Thoracic aorta (tissue), 2 donors: ENCODE results near the gene SERAC1. TPM values are rescaled to one million over a fixed set of nuclear protein-coding genes. Genes with fewer than 3 reads are reported as not detected.

Experiments used
- ATAC-seq: fragments of 150-250 bp; one replicate; pipeline ENCODE4 v1.8.0; 2017; ENCODE audit warnings: low read depth; ENCODE audit not compliant: insufficient number of reproducible peaks, low FRiP score
- DNase-seq: peaks from one replicate; pipeline ENCODE4 v3.0.0-alpha.2; 2020; ENCODE audit warnings: low spot score
- H3K27ac ChIP-seq, 2 donors: fragments of 200-600 bp; sonication (generic); 1 replicate in 1 of 2; 2 replicates in 1 of 2; pipeline ENCODE4 v1.5.1; 2016; ENCODE audit warnings: mild to moderate bottlenecking in 2 of 2, moderate library complexity in 2 of 2
- H3K27me3 ChIP-seq: fragments of 200-600 bp; sonication (generic); replicated peaks from 2 replicates; pipeline ENCODE4 v1.6.0; 2016; ENCODE audit warnings: mild to moderate bottlenecking; ENCODE audit not compliant: insufficient read depth
- H3K36me3 ChIP-seq: fragments of 200-600 bp; sonication (generic); one replicate; pipeline ENCODE4 v1.5.1; 2016
- H3K4me1 ChIP-seq, 2 donors: fragments of 200-600 bp; sonication (generic); 1 replicate in 1 of 2; 2 replicates in 1 of 2; pipeline versions ENCODE4 v1.5.1 to v1.6.0; 2016; ENCODE audit warnings: low read depth in 2 of 2, mild to moderate bottlenecking in 1 of 2; ENCODE audit not compliant: control insufficient read depth in 1 of 2
- H3K4me3 ChIP-seq: fragments of 200-600 bp; sonication (generic); 2 replicates; pipeline ENCODE4 v1.5.1; 2016; ENCODE audit warnings: mild to moderate bottlenecking
- H3K9me3 ChIP-seq: fragments of 200-600 bp; sonication (generic); 2 replicates; pipeline ENCODE4 v1.5.1; 2016
- total RNA-seq, 2 donors: library from RNA; depleted of rRNA; stranded (reverse); fragments of >200 nt; gene quantifications; one replicate each; pipeline versions ENCODE4 v1.1.0 to v1.2.3, GENCODE V29; 2016
- TF ChIP-seq, protein P1 (sequence below): fragments of 200-600 bp; sonication (generic); IDR thresholded peaks from one replicate; pipeline ENCODE4 v1.5.1; 2019; ENCODE audit warnings: antibody characterized with exemption

SERAC1 gene
- total RNA-seq, 2 donors from 2014 or later = 16.5 to 21.8 TPM

DNA sequence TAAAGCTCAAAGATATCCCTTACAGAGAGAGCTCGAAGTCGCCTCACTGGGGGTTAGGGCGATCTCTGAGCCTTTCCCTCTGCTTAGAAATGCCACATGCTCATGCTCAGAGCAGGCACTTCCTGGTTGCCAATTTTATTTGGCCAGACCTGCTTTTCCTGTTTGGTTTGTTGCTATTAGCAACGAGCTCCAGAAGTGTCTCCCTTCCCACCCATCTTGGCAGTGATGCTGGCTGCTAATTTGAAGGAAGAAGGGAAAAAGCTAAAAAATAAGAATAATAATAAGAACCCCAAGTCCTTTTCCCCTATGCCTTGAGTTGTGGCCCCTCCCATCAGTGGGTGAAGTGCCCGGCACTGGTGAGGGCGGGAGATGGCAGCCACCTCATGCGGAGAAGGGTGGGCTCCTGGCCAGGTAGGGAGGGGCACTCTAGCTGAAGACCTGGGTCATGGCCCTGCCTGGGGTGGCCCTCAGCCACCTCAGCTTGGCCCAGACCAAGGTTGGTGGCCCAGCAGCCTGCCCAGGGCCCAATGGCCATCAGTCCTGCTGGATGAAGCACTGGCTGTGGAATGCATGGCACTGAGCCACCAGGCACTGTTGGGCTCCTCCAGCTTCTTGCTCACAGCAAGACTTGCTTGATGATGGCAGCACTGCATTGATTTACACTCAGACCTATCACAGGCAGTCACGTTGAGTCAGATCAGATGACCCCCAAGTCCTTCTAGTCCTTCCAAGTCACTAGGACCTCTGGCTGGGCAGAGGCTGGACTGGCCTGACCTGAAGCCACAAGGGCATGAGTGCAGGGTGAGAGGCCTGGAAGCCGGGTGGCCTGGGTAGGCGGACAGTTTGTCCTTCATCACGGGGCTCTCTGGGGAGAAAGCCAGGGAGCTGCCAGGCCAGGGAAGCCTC, 107.4 kb downstream of the SERAC1 start:
- Histone ChIP-seq H3K27ac (peak overlapping the region; percentile 95 to 96), H3K4me3 (peak overlapping the region; percentile 49), H3K27me3 (no peaks in the 10 kb centered on the region), H3K36me3 (no peaks in the 10 kb centered on the region), H3K4me1 (peaks cover 11 to 46% of the 10 kb centered on the region in 2 donors), H3K9me3 (no peaks in the 10 kb centered on the region)
- ATAC-seq = peak; percentile 92
- DNase-seq = peak; percentile 90
- TF ChIP-seq, protein P1, sequence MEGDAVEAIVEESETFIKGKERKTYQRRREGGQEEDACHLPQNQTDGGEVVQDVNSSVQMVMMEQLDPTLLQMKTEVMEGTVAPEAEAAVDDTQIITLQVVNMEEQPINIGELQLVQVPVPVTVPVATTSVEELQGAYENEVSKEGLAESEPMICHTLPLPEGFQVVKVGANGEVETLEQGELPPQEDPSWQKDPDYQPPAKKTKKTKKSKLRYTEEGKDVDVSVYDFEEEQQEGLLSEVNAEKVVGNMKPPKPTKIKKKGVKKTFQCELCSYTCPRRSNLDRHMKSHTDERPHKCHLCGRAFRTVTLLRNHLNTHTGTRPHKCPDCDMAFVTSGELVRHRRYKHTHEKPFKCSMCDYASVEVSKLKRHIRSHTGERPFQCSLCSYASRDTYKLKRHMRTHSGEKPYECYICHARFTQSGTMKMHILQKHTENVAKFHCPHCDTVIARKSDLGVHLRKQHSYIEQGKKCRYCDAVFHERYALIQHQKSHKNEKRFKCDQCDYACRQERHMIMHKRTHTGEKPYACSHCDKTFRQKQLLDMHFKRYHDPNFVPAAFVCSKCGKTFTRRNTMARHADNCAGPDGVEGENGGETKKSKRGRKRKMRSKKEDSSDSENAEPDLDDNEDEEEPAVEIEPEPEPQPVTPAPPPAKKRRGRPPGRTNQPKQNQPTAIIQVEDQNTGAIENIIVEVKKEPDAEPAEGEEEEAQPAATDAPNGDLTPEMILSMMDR = no peak

Other genes starting within 250 kb of the SERAC1 start
- 10 to 100 TPM; 30.6 to 48.5 TPM for gene SYNJ2, start 186.4 kb downstream of the SERAC1 start, total RNA-seq
- gene GTF2H5, start 88 bp upstream of the SERAC1 start, total RNA-seq = 1 to 10 TPM; 3.1 to 3.7 TPM
- 100 to 1,000 TPM in 1 of 2 donors, 10 to 100 TPM in 1; 75.5 to 189 TPM for gene TULP4, start 144.2 kb upstream of the SERAC1 start, total RNA-seq